Right ventricle myocardium inferior (tissue), 1 donor: ENCODE results near the gene RBM20. TPM values are rescaled to one million over a fixed set of nuclear protein-coding genes. Genes with fewer than 3 reads are reported as not detected.

Experiments used
- ATAC-seq: fragments of 200-7000 bp; cut with Tn5 transposase; one replicate; pipeline ENCODE4 v1.9.1; 2020; ENCODE audit warnings: mild to moderate bottlenecking, moderate library complexity
- DNase-seq: peaks from one replicate; pipeline ENCODE4 v3.0.0; 2021; ENCODE audit errors: missing footprints
- intact Hi-C: fragments of 100-400 bp; cut with DNase I; formaldehyde crosslinking; loops from one replicate; pipeline ENCODE4 v1.11.0; 2022
- total RNA-seq: library from RNA; stranded (reverse); fragmentation: NEBNext Ultra II Directional; extraction: Animal tissue kit (Norgen Biotek cat#: 25700); gene quantifications from one replicate; pipeline ENCODE4 v1.2.1, GENCODE V29; 2021
- donor health status: DM: no; HTN: yes; CAD: no; lungs with severe emphysema.

Gene RBM20
- total RNA-seq, 1 donor from 2014 or later: 103 TPM

- intact Hi-C loops: no loop called here
- peak; percentile 75 for DNase-seq
- peak; percentile 70 for ATAC-seq
Measured at GRCh38 chr10:110802551-110803238, 158.6 kb downstream of the RBM20 start.

- intact Hi-C loops: no loop called here
- no peak for DNase-seq
- ATAC-seq: no peak
Measured at GRCh38 chr10:110803239-110803749, 159.2 kb downstream of the RBM20 start.

GRCh38 chr10:110803830-110804338 lies 159.7 kb downstream of the RBM20 start:
- DNase-seq (no peak), ATAC-seq (peak; percentile 70)
- intact Hi-C loops: loop anchor here (2.0 kb wide), 1 partner anchor 89 kb away; no protein-coding TSS in a partner anchor

GRCh38 chr10:110804376-110804775 lies 160.2 kb downstream of the RBM20 start:
- DNase-seq (no peak), ATAC-seq (no peak)
- intact Hi-C loops: loop anchor here (2.0 kb wide), 1 partner anchor 88 kb away; no protein-coding TSS in a partner anchor

- ATAC-seq: no peak
- no peak for DNase-seq
- intact Hi-C loops: loop anchor here (2.0 kb wide), 1 partner anchor 88 kb away; no protein-coding TSS in a partner anchor
Measured at GRCh38 chr10:110805292-110805691, 161.2 kb downstream of the RBM20 start.

GRCh38 chr10:110806335-110806734 lies 162.2 kb downstream of the RBM20 start:
- ATAC-seq (no peak), DNase-seq (no peak)
- intact Hi-C loops: no loop called here

- ATAC-seq (no peak), DNase-seq (no peak)
- intact Hi-C loops: no loop called here
Measured at GRCh38 chr10:110808123-110808522, 164.0 kb downstream of the RBM20 start.

- intact Hi-C loops: no loop called here
- no peak for DNase-seq
- no peak for ATAC-seq
Measured at GRCh38 chr10:110808615-110809014, 164.5 kb downstream of the RBM20 start.

GRCh38 chr10:110810625-110811024 lies 166.5 kb downstream of the RBM20 start:
- ATAC-seq (no peak), DNase-seq (no peak)
- intact Hi-C loops: no loop called here

- DNase-seq: no peak
- peak; percentile 16 for ATAC-seq
- intact Hi-C loops: no loop called here
Measured at GRCh38 chr10:110811791-110812581, 167.8 kb downstream of the RBM20 start.

GRCh38 chr10:110812583-110812982 lies 168.4 kb downstream of the RBM20 start:
- no peak for DNase-seq
- intact Hi-C loops: no loop called here
- ATAC-seq: no peak

- intact Hi-C loops: no loop called here
- DNase-seq (no peak), ATAC-seq (no peak)
Measured at GRCh38 chr10:110813743-110814472, 169.8 kb downstream of the RBM20 start.

GRCh38 chr10:110815354-110816004 lies 171.3 kb downstream of the RBM20 start:
- ATAC-seq (peak; percentile 58), DNase-seq (no peak)

GRCh38 chr10:110817614-110818013 lies 173.5 kb downstream of the RBM20 start:
- no peak for ATAC-seq
- no peak for DNase-seq
- intact Hi-C loops: loop anchor here (5.0 kb wide), 1 partner anchor 55 kb away; the partner anchor contains the start of gene PDCD4

More at GRCh38 chr10:110815354-110816004, 171.3 kb downstream of the RBM20 start:
- intact Hi-C loops: loop anchor here (5.0 kb wide), 1 partner anchor 57 kb away; the partner anchor contains the start of gene PDCD4

- ATAC-seq (no peak), DNase-seq (no peak)
- intact Hi-C loops: loop anchor here (5.0 kb wide), 1 partner anchor 54 kb away; the partner anchor contains the start of gene PDCD4
Measured at GRCh38 chr10:110818311-110819256, 174.4 kb downstream of the RBM20 start.

- DNase-seq (peak; percentile 79), ATAC-seq (peak; percentile 73)
- intact Hi-C loops: no loop called here
Measured at GRCh38 chr10:110820321-110820814, 176.2 kb downstream of the RBM20 start.

GRCh38 chr10:110821508-110821907 lies 177.4 kb downstream of the RBM20 start:
- intact Hi-C loops: no loop called here
- DNase-seq: peak; percentile 72
- ATAC-seq: peak; percentile 75
